Naive thymus-derived CD4-positive, alpha-beta T cell (primary cell): ENCODE measurements around the gene C8A. TPM values are rescaled to one million over a fixed set of nuclear protein-coding genes. Genes with fewer than 3 reads are reported as not detected.

Experiments
- ATAC-seq: fragments of 150-1000 bp; cut with Tn5 transposase; 2 replicates; pipeline ENCODE4 v1.10.0; 2021; ENCODE audit warnings: mild to moderate bottlenecking, moderate library complexity
- CTCF ChIA-PET: fragments of 350-600 bp; sonication (Branson Sonifier 250); formaldehyde crosslinking; loops from one replicate; lab custom pipeline; 2021; ENCODE audit warnings: antibody characterized with exemption; lab: Charles Lee
- POLR2A ChIA-PET: fragments of 350-600 bp; sonication (Branson Sonifier 250); formaldehyde crosslinking; loops from one replicate; lab custom pipeline; 2021; ENCODE audit warnings: antibody characterized with exemption, inconsistent platforms; lab: Charles Lee
- DNase-seq, 9 donors: peaks; one replicate each; pipeline versions ENCODE4 v3.0.0 to v3.0.0-alpha.2; 2020 to 2022; ENCODE audit warnings: mixed read lengths in 1 of 9
- H3K27ac ChIP-seq: one replicate; pipeline ENCODE4 v1.7.0; 2013; ENCODE audit warnings: mild to moderate bottlenecking, low read depth, low read length, moderate library complexity
- H3K27me3 ChIP-seq, 2 donors: one replicate each; pipeline ENCODE4 v1.7.0; 2013; ENCODE audit warnings: low read length in 2 of 2, mild to moderate bottlenecking in 2 of 2, moderate library complexity in 2 of 2; ENCODE audit not compliant: control insufficient read depth in 2 of 2, insufficient read depth in 2 of 2
- H3K36me3 ChIP-seq, 3 experiments: 1 replicate in 2 of 3; 2 replicates in 1 of 3; pipeline ENCODE4 v1.7.0; 2013; ENCODE audit warnings: low read length in 3 of 3, mild to moderate bottlenecking in 3 of 3, moderate library complexity in 1 of 3; ENCODE audit not compliant: insufficient read depth in 3 of 3, control insufficient read depth in 2 of 3
- H3K4me1 ChIP-seq, 2 donors: one replicate each; pipeline ENCODE4 v1.7.0; 2013; ENCODE audit warnings: low read length in 2 of 2, mild to moderate bottlenecking in 2 of 2, moderate library complexity in 1 of 2; ENCODE audit not compliant: control insufficient read depth in 2 of 2, insufficient read depth in 2 of 2
- H3K4me3 ChIP-seq: 2 replicates; pipeline ENCODE4 v1.7.0; 2013; ENCODE audit warnings: mild to moderate bottlenecking, low read length
- H3K9me3 ChIP-seq, 3 experiments: 1 replicate in 2 of 3; 2 replicates in 1 of 3; pipeline ENCODE4 v1.7.0; 2013; ENCODE audit warnings: low read length in 3 of 3; ENCODE audit not compliant: control insufficient read depth in 2 of 3
- H3K27ac Mint-ChIP-seq, 9 donors: one replicate each; pipeline ENCODE4 v1.8.0; 2020 to 2022; ENCODE audit warnings: mixed read lengths in 9 of 9, mild to moderate bottlenecking in 8 of 9, moderate library complexity in 5 of 9, inconsistent platforms in 2 of 9
- H3K27me3 Mint-ChIP-seq, 5 donors: one replicate each; pipeline ENCODE4 v1.8.0; 2021 to 2022; ENCODE audit warnings: mixed read lengths in 5 of 5, mild to moderate bottlenecking in 1 of 5
- H3K36me3 Mint-ChIP-seq, 5 donors: one replicate each; pipeline ENCODE4 v1.8.0; 2020 to 2022; ENCODE audit warnings: mixed read lengths in 5 of 5, mild to moderate bottlenecking in 3 of 5, inconsistent platforms in 1 of 5
- H3K4me1 Mint-ChIP-seq, 7 donors: one replicate each; pipeline ENCODE4 v1.8.0; 2020 to 2022; ENCODE audit warnings: mixed read lengths in 7 of 7, mild to moderate bottlenecking in 3 of 7, inconsistent platforms in 1 of 7
- H3K4me3 Mint-ChIP-seq, 10 donors: one replicate each; pipeline ENCODE4 v1.8.0; 2020 to 2022; ENCODE audit warnings: mild to moderate bottlenecking in 10 of 10, mixed read lengths in 10 of 10, moderate library complexity in 6 of 10, inconsistent platforms in 2 of 10
- H3K9me3 Mint-ChIP-seq, 11 donors: one replicate each; pipeline ENCODE4 v1.8.0; 2020 to 2022; ENCODE audit warnings: mixed read lengths in 11 of 11, mild to moderate bottlenecking in 4 of 11, inconsistent platforms in 1 of 11, moderate library complexity in 1 of 11
- intact Hi-C, 2 donors: fragments of 100-400 bp; cut with micrococcal nuclease; formaldehyde crosslinking; loops; one replicate each; pipeline ENCODE4 v1.15.1; 2023
- polyA plus RNA-seq, 2 donors: library from polyadenylated mRNA; unstranded; fragments of 300-500 nt; fragmentation: Illumina TruSeq; gene quantifications; one replicate each; pipeline ENCODE4 v1.2.3, GENCODE V29; 2021
- total RNA-seq, 6 experiments: library from RNA in 5 of 6; stranded (reverse) in 5 of 6; gene quantifications; 1 replicate in 5 of 6; 2 replicates in 1 of 6; pipeline ENCODE4 v1.2.3 and lab custom pipeline; 2021 to 2026

Gene C8A
- total and polyA plus RNA-seq, 7 experiments from 2014 or later = not detected

- ATAC-seq = no peak
- Mint-ChIP-seq H3K27ac (no peak overlapping the region), H3K9me3 (peaks cover 0 to 11% (median under 1%) of the 10 kb centered on the region in 11 donors), H3K27me3 (peaks cover 0 to 27% (median 15%) of the 10 kb centered on the region in 5 donors), H3K4me1 (no peaks in the 10 kb centered on the region), H3K36me3 (no peaks in the 10 kb centered on the region), H3K4me3 (no peak overlapping the region)
- ChIA-PET POLR2A (no interaction called here), CTCF (no interaction called here)
- Histone ChIP-seq H3K27ac (no peak overlapping the region), H3K4me3 (no peak overlapping the region), H3K27me3 (peaks cover 0 to 5% of the 10 kb centered on the region in 2 donors), H3K4me1 (no peaks in the 10 kb centered on the region), H3K9me3 (no peaks in the 10 kb centered on the region), H3K36me3 (no peaks in the 10 kb centered on the region)
- intact Hi-C loops = no loop called here
- no peak for DNase-seq
These were observed 4.7 kb downstream of the C8A start for GRCh38 chr1:56859287-56859686.

- no peak overlapping the region for H3K4me3 Mint-ChIP-seq
- Histone ChIP-seq H3K36me3 (no peaks in the 10 kb centered on the region), H3K27me3 (no peaks in the 10 kb centered on the region), H3K4me1 (no peaks in the 10 kb centered on the region), H3K27ac (no peak overlapping the region), H3K9me3 (no peaks in the 10 kb centered on the region), H3K4me3 (no peak overlapping the region)
- intact Hi-C loops = no loop called here
- H3K27me3 Mint-ChIP-seq = peaks cover 0 to 21% (median 19%) of the 10 kb centered on the region in 5 donors
- peaks cover 0 to 14% (median 1%) of the 10 kb centered on the region in 11 donors for H3K9me3 Mint-ChIP-seq
- no peak overlapping the region for H3K27ac Mint-ChIP-seq
- H3K36me3 Mint-ChIP-seq = no peaks in the 10 kb centered on the region
- no peaks in the 10 kb centered on the region for H3K4me1 Mint-ChIP-seq
- ChIA-PET CTCF (no interaction called here), POLR2A (no interaction called here)
- no peak for ATAC-seq
- DNase-seq = no peak
These were observed 8.8 kb downstream of the C8A start for GRCh38 chr1:56863265-56863992.

GRCh38 chr1:56864430-56864829 is 9.8 kb downstream of the C8A start:
- no peak overlapping the region for H3K4me3 Mint-ChIP-seq
- ChIA-PET CTCF (no interaction called here), POLR2A (no interaction called here)
- Histone ChIP-seq H3K4me1 (no peaks in the 10 kb centered on the region), H3K4me3 (no peak overlapping the region), H3K36me3 (no peaks in the 10 kb centered on the region), H3K27me3 (no peaks in the 10 kb centered on the region), H3K9me3 (no peaks in the 10 kb centered on the region), H3K27ac (no peak overlapping the region)
- no peaks in the 10 kb centered on the region for H3K36me3 Mint-ChIP-seq
- peaks cover 0 to 14% (median 1%) of the 10 kb centered on the region in 11 donors for H3K9me3 Mint-ChIP-seq
- no peaks in the 10 kb centered on the region for H3K4me1 Mint-ChIP-seq
- ATAC-seq (no peak), DNase-seq (no peak)
- intact Hi-C loops = no loop called here
- no peak overlapping the region for H3K27ac Mint-ChIP-seq
- H3K27me3 Mint-ChIP-seq = peaks cover 0 to 25% (median 20%) of the 10 kb centered on the region in 5 donors

GRCh38 chr1:56866656-56867055 is 12.1 kb downstream of the C8A start:
- ATAC-seq = no peak
- no peak overlapping the region for H3K4me3 ChIP-seq
- intact Hi-C loops = no loop called here
- DNase-seq = no peak
- ChIA-PET CTCF (no interaction called here), POLR2A (no interaction called here)
- no peaks in the 10 kb centered on the region for H3K9me3 ChIP-seq
- no peaks in the 10 kb centered on the region for H3K4me1 ChIP-seq
- H3K9me3 Mint-ChIP-seq = peaks cover 0 to 8% (median 0%) of the 10 kb centered on the region in 11 donors
- peaks cover 0 to 2% of the 10 kb centered on the region in 2 donors for H3K27me3 ChIP-seq
- H3K27ac ChIP-seq = no peak overlapping the region
- no peaks in the 10 kb centered on the region for H3K36me3 ChIP-seq
- no peaks in the 10 kb centered on the region for H3K36me3 Mint-ChIP-seq
- H3K4me1 Mint-ChIP-seq = no peaks in the 10 kb centered on the region
- H3K27me3 Mint-ChIP-seq = peaks cover 0 to 38% (median 20%) of the 10 kb centered on the region in 5 donors
- H3K4me3 Mint-ChIP-seq = no peak overlapping the region
- H3K27ac Mint-ChIP-seq = no peak overlapping the region

- no peak overlapping the region for H3K4me3 Mint-ChIP-seq
- H3K9me3 Mint-ChIP-seq = peaks cover 0 to 8% (median 0%) of the 10 kb centered on the region in 11 donors
- no peaks in the 10 kb centered on the region for H3K9me3 ChIP-seq
- DNase-seq (no peak), ATAC-seq (no peak)
- ChIA-PET POLR2A (no interaction called here), CTCF (no interaction called here)
- no peak overlapping the region for H3K4me3 ChIP-seq
- intact Hi-C loops = no loop called here
- no peaks in the 10 kb centered on the region for H3K4me1 Mint-ChIP-seq
- H3K27me3 ChIP-seq = peaks cover 0 to 2% of the 10 kb centered on the region in 2 donors
- no peaks in the 10 kb centered on the region for H3K36me3 Mint-ChIP-seq
- no peaks in the 10 kb centered on the region for H3K4me1 ChIP-seq
- no peaks in the 10 kb centered on the region for H3K36me3 ChIP-seq
- H3K27ac ChIP-seq = no peak overlapping the region
- peaks cover 0 to 38% (median 22%) of the 10 kb centered on the region in 5 donors for H3K27me3 Mint-ChIP-seq
- H3K27ac Mint-ChIP-seq = no peak overlapping the region
These were observed 12.9 kb downstream of the C8A start for GRCh38 chr1:56867491-56867890.

- DNase-seq = no peak
- Histone ChIP-seq H3K9me3 (no peaks in the 10 kb centered on the region), H3K27ac (no peak overlapping the region), H3K27me3 (peaks cover 0 to 2% of the 10 kb centered on the region in 2 donors), H3K4me3 (no peak overlapping the region), H3K36me3 (no peaks in the 10 kb centered on the region), H3K4me1 (no peaks in the 10 kb centered on the region)
- POLR2A ChIA-PET = no interaction called here
- H3K9me3 Mint-ChIP-seq = peaks cover 0 to 8% (median 0%) of the 10 kb centered on the region in 11 donors
- H3K27me3 Mint-ChIP-seq = peaks cover 0 to 42% (median 25%) of the 10 kb centered on the region in 5 donors
- H3K36me3 Mint-ChIP-seq = no peaks in the 10 kb centered on the region
- no peak overlapping the region for H3K4me3 Mint-ChIP-seq
- H3K27ac Mint-ChIP-seq = no peak overlapping the region
- intact Hi-C loops = no loop called here
- CTCF ChIA-PET = no interaction called here
- H3K4me1 Mint-ChIP-seq = no peaks in the 10 kb centered on the region
- ATAC-seq = no peak
These were observed 14.2 kb downstream of the C8A start for GRCh38 chr1:56868761-56869160.

GRCh38 chr1:56872597-56872996 is 18.0 kb downstream of the C8A start:
- Histone ChIP-seq H3K36me3 (no peaks in the 10 kb centered on the region), H3K4me1 (no peaks in the 10 kb centered on the region), H3K9me3 (no peaks in the 10 kb centered on the region), H3K27ac (no peak overlapping the region), H3K4me3 (no peak overlapping the region), H3K27me3 (peaks cover 0 to 2% of the 10 kb centered on the region in 2 donors)
- intact Hi-C loops = no loop called here
- H3K27me3 Mint-ChIP-seq = peaks cover 0 to 43% (median 20%) of the 10 kb centered on the region in 5 donors
- no peaks in the 10 kb centered on the region for H3K4me1 Mint-ChIP-seq
- no peak overlapping the region for H3K4me3 Mint-ChIP-seq
- H3K9me3 Mint-ChIP-seq = peaks cover 0 to 4% (median 0%) of the 10 kb centered on the region in 11 donors
- H3K36me3 Mint-ChIP-seq = no peaks in the 10 kb centered on the region
- DNase-seq = no peak
- H3K27ac Mint-ChIP-seq = no peak overlapping the region
- no peak for ATAC-seq
- CTCF ChIA-PET = no interaction called here
- POLR2A ChIA-PET = no interaction called here
